Heart left ventricle (tissue), 16 donors: ENCODE results near the gene METRNL. TPM values are rescaled to one million over a fixed set of nuclear protein-coding genes. Genes with fewer than 3 reads are reported as not detected.
"Not testable (repeated sequence)": the region's sequence is repeated elsewhere in the genome, so short reads cannot be mapped to it uniquely, and the experiment has no call there.

Experiments used
- ATAC-seq, 4 donors: fragments of 200-7000 bp; cut with Tn5 transposase; one replicate each; pipeline ENCODE4 v1.9.1; 2020 to 2022; ENCODE audit warnings: moderate library complexity in 4 of 4, mild to moderate bottlenecking in 3 of 4, moderate number of reproducible peaks in 1 of 4
- DNase-seq, 5 donors: peaks; one replicate each; pipeline ENCODE4 v3.0.0-alpha.2; 2020
- H3K27ac ChIP-seq, 12 donors: fragments of 200-600 bp; sonication (generic) in 4 of 12; one replicate each; pipeline versions ENCODE4 v1.5.0 to v1.8.0; 2016 to 2022; ENCODE audit warnings: mild to moderate bottlenecking in 2 of 12
- H3K27me3 ChIP-seq, 9 donors: fragments of 200-600 bp; sonication (generic) in 2 of 9; one replicate each; pipeline versions ENCODE4 v1.5.1 to v1.8.0; 2016 to 2022; ENCODE audit warnings: mild to moderate bottlenecking in 3 of 9
- H3K36me3 ChIP-seq, 9 donors: fragments of 200-600 bp; sonication (generic) in 2 of 9; one replicate each; pipeline versions ENCODE4 v1.5.0 to v1.8.0; 2018 to 2022; ENCODE audit warnings: mild to moderate bottlenecking in 2 of 9
- H3K4me1 ChIP-seq, 12 donors: fragments of 200-600 bp; sonication (generic) in 4 of 12; one replicate each; pipeline versions ENCODE4 v1.5.0 to v1.8.0; 2016 to 2022; ENCODE audit warnings: mild to moderate bottlenecking in 3 of 12
- H3K4me3 ChIP-seq, 12 donors: fragments of 200-600 bp; sonication (generic) in 4 of 12; one replicate each; pipeline versions ENCODE4 v1.5.0 to v1.8.0; 2017 to 2022; ENCODE audit warnings: mild to moderate bottlenecking in 9 of 12, moderate library complexity in 4 of 12
- H3K9me3 ChIP-seq, 12 donors: fragments of 200-600 bp; sonication (generic) in 4 of 12; one replicate each; pipeline versions ENCODE4 v1.5.0 to v1.8.0; 2016 to 2022; ENCODE audit warnings: mild to moderate bottlenecking in 1 of 12
- CTCF ChIP-seq, 12 donors: fragments of 200-600 bp; sonication (generic) in 4 of 12; IDR thresholded peaks; one replicate each; pipeline versions ENCODE4 v1.5.0 to v1.8.0; 2018 to 2022; ENCODE audit warnings: antibody characterized with exemption in 12 of 12, mild to moderate bottlenecking in 5 of 12
- POLR2A ChIP-seq, 2 donors: fragments of 450-650 bp; IDR thresholded peaks; one replicate each; pipeline ENCODE4 v1.6.1; 2017; ENCODE audit warnings: antibody characterized with exemption in 2 of 2, mild to moderate bottlenecking in 2 of 2, moderate library complexity in 2 of 2
- WGBS, 4 donors: extraction: QIAGEN DNeasy Blood & Tissue Kit in 2 of 4; methylation state at CpG; one replicate each; pipeline versions ENCODE4 v1.1.5 to v1.1.7; 2013 to 2018; 5-methylcytosine and 5-hydroxymethylcytosine counted together
- intact Hi-C, 10 donors: fragments of 100-400 bp; cut with DNase I; formaldehyde crosslinking; loops; one replicate each; pipeline versions ENCODE4 v1.11.1 to v1.14.2; 2022
- polyA plus RNA-seq, 2 donors: library from polyadenylated mRNA; stranded (reverse); fragments of 200-250 nt; gene quantifications; one replicate each; pipeline ENCODE4 v1.2.3, GENCODE V29; 2013
- total RNA-seq, 9 donors: library from RNA; depleted of rRNA in 2 of 9; stranded (reverse); fragments of >200 nt in 2 of 9; fragmentation: NEBNext Ultra II Directional in 3 of 9; extraction: Animal tissue kit (Norgen Biotek cat#: 25700) in 3 of 9; gene quantifications; one replicate each; pipeline versions ENCODE4 v1.1.0 to v1.2.4, GENCODE V29; 2016 to 2023
- donor health status: ischemic (EF 13 %, LVEDD 7.1; RV severe dilation, severe dysfunction).
- donor health status: healthy with polysubstance abuse.
- donor health status: DM: no; HTN: yes; CAD: no.
- donor health status: DM: no; HTN: no; CAD: no.
- donor health status: ischemic (EF 25% LVEDD 6.9; RV normal size, moderate dysfunction).
- donor health status: ischemic (EF 25% LVEDD 5.7; RV mildly dilated, moderate dysfunction).
- donor health status: healthy.
- donor health status: DM: yes; HTN: yes; CAD: no.
- donor health status: ischemic (EF 35%, LVEDD 5.7; RV mildly dilated, moderate dysfunction).
- donor health status: nonischemic (EF 11% LVEDD 7.7; RV severe dilation, severe dysfunction).
- donor health status: DM: yes; HTN: yes; CAD: no.
- donor health status: PGD.
- donor health status: ischemic (EF 29% LVEDD 5.4; RV normal size, mild dysfunction).
- donor health status: nonischemic (EF 23%, LVEDD 6.1; RV moderate dilation, normal function).

Gene METRNL
- total and polyA plus RNA-seq, 11 donors = 59.4 to 144 (median 79.5) TPM

- WGBS, 4 donors = 54 to 66% (median 61%) methylated on average over 10 to 16 of the region's 16 CpGs
- Histone ChIP-seq H3K4me3 (no peak overlapping the region), H3K27ac (no peak overlapping the region), H3K9me3 (no peaks in the 10 kb centered on the region), H3K27me3 (peaks cover 0 to 10% (median 0%) of the 10 kb centered on the region in 9 donors), H3K4me1 (peaks cover 0 to 17% (median 0%) of the 10 kb centered on the region in 12 donors), H3K36me3 (no peaks in the 10 kb centered on the region)
- peak in 2 of 5 donors; percentile 2 to 16 for DNase-seq
- intact Hi-C loops = no loop called here
- TF ChIP-seq CTCF (IDR thresholded peaks at IDR 0.05) (no peak), POLR2A (IDR thresholded peaks at IDR 0.05) (no peak)
- peak in 2 of 4 donors; percentile 38 to 40 for ATAC-seq
Observed at GRCh38 chr17:83133302-83134121, 54.1 kb downstream of the METRNL start.

GRCh38 chr17:83134456-83134855 lies 55.0 kb downstream of the METRNL start:
- H3K9me3 ChIP-seq, intact Hi-C loops, H3K36me3 ChIP-seq, ATAC-seq, H3K4me3 ChIP-seq, DNase-seq, H3K27ac ChIP-seq: not testable (repeated sequence)
- peaks cover 0 to 17% (median 0%) of the 10 kb centered on the region in 12 donors for H3K4me1 ChIP-seq
- peaks cover 0 to 10% (median 0%) of the 10 kb centered on the region in 9 donors for H3K27me3 ChIP-seq
- WGBS, 4 donors = 87 to 94% (median 91%) methylated on average over 33 to 38 of the region's 38 CpGs; no CpG with 5 or more reads in 1 of the 4 donors

- Histone ChIP-seq H3K9me3 (no peaks in the 10 kb centered on the region), H3K4me1 (peaks cover 0 to 17% (median 0%) of the 10 kb centered on the region in 12 donors), H3K36me3 (no peaks in the 10 kb centered on the region), H3K27me3 (peaks cover 0 to 10% (median 0%) of the 10 kb centered on the region in 9 donors), H3K27ac (no peak overlapping the region), H3K4me3 (no peak overlapping the region)
- ATAC-seq (no peak), DNase-seq (peak in 1 of 5 donors; percentile 3)
- TF ChIP-seq POLR2A (IDR thresholded peaks at IDR 0.05) (no peak), CTCF (IDR thresholded peaks at IDR 0.05) (no peak)
- intact Hi-C loops = no loop called here
- 90 to 94% (median 91%) methylated on average over 10 to 14 of the region's 14 CpGs for WGBS, 4 donors
Observed at GRCh38 chr17:83135692-83136091, 56.3 kb downstream of the METRNL start.

GRCh38 chr17:83136156-83136555 lies 56.7 kb downstream of the METRNL start:
- 87 to 91% (median 90%) methylated on average over 13 of the region's 13 CpGs for WGBS, 4 donors
- ATAC-seq = no peak
- intact Hi-C loops = no loop called here
- no peak for TF ChIP-seq POLR2A (IDR thresholded peaks at IDR 0.05)
- TF ChIP-seq CTCF (IDR thresholded peaks at IDR 0.05) = no peak
- no peak overlapping the region for H3K4me3 ChIP-seq
- H3K4me1 ChIP-seq = peaks cover 0 to 17% (median 0%) of the 10 kb centered on the region in 12 donors
- peak in 1 of 5 donors; percentile 3 for DNase-seq
- no peaks in the 10 kb centered on the region for H3K36me3 ChIP-seq
- H3K27me3 ChIP-seq = peaks cover 0 to 10% (median 0%) of the 10 kb centered on the region in 9 donors
- no peaks in the 10 kb centered on the region for H3K9me3 ChIP-seq
- H3K27ac ChIP-seq = no peak overlapping the region
